OCI-LY3 (cell line): Measurements from ENCODE around the gene SLC10A3.

ENCODE experiments used
- EZH2phosphoT487 ChIP-seq: fragments of 200-600 bp; shearing (Covaris generic); IDR thresholded peaks from 2 replicates; pipeline ENCODE4 v1.6.1; 2018; ENCODE audit warnings: antibody characterized with exemption, mixed run types, low read depth
- TF ChIP-seq, protein P1 (sequence below): fragments of 200-600, 300-600 bp; sonication (generic); IDR thresholded peaks from 2 replicates; pipeline ENCODE4 v1.5.1; 2014; ENCODE audit warnings: antibody characterized with exemption, low read length, low read depth

DNA sequence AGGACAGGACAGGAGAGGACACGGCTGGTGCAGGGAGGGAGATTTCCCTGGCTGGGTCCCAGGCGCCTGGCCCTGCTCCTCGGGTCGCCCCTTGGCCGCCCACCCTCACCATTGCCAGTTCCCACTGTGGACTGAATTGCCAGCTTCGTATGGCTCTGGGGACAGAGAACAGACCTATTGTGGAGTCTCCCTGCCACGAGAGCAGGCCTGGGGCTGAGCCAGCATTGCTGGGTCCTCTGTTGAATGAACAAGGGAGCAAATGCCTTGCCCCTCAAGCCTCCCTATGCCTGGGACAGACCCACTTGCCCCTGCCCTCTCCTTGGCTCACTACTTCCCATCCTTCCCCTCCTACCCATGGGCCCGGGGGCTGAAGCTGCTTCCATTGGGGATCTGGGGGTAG, 28.0 kb downstream of the SLC10A3 start:
- TF ChIP-seq, protein P1, sequence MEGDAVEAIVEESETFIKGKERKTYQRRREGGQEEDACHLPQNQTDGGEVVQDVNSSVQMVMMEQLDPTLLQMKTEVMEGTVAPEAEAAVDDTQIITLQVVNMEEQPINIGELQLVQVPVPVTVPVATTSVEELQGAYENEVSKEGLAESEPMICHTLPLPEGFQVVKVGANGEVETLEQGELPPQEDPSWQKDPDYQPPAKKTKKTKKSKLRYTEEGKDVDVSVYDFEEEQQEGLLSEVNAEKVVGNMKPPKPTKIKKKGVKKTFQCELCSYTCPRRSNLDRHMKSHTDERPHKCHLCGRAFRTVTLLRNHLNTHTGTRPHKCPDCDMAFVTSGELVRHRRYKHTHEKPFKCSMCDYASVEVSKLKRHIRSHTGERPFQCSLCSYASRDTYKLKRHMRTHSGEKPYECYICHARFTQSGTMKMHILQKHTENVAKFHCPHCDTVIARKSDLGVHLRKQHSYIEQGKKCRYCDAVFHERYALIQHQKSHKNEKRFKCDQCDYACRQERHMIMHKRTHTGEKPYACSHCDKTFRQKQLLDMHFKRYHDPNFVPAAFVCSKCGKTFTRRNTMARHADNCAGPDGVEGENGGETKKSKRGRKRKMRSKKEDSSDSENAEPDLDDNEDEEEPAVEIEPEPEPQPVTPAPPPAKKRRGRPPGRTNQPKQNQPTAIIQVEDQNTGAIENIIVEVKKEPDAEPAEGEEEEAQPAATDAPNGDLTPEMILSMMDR, result no peak
- TF ChIP-seq EZH2phosphoT487, result no peak
